NCI-H524 (cell line): Measurements from ENCODE around the gene NXNL2.

Experiments used
- DNase-seq, 2 experiments: peaks; one replicate each; lab custom pipeline; 2025; lab: John Stamatoyannopoulos, UW

The NXNL2 gene

GRCh38 chr9:88531920-88532698 is 2.9 kb upstream of the NXNL2 start:
- DNase-seq = peak in 1 of 2 experiments; percentile 29

GRCh38 chr9:88533951-88534455 is 975 bp upstream of the NXNL2 start:
- DNase-seq = no peak

- DNase-seq = no peak
Observed at GRCh38 chr9:88535226-88536022, 446 bp downstream of the NXNL2 start.

- DNase-seq = no peak
Observed at GRCh38 chr9:88536023-88536324, 996 bp downstream of the NXNL2 start.

- DNase-seq = no peak
Observed at GRCh38 chr9:88536951-88537760, 2.2 kb downstream of the NXNL2 start.

- DNase-seq = peak; percentile 18 to 59
Observed at GRCh38 chr9:88537761-88538091, 2.7 kb downstream of the NXNL2 start.

- no peak for DNase-seq
Observed at GRCh38 chr9:88538311-88539085, 3.5 kb downstream of the NXNL2 start.

- DNase-seq = no peak
Observed at GRCh38 chr9:88539246-88539645, 4.3 kb downstream of the NXNL2 start.

GRCh38 chr9:88540251-88540763 is 5.3 kb downstream of the NXNL2 start:
- DNase-seq = no peak

- no peak for DNase-seq
Observed at GRCh38 chr9:88544245-88544644, 9.3 kb downstream of the NXNL2 start.

- no peak for DNase-seq
Observed at GRCh38 chr9:88551546-88552137, 16.7 kb downstream of the NXNL2 start.

- no peak for DNase-seq
Observed at GRCh38 chr9:88553350-88553749, 18.4 kb downstream of the NXNL2 start.

GRCh38 chr9:88555268-88555980 is 20.4 kb downstream of the NXNL2 start:
- DNase-seq = no peak

GRCh38 chr9:88559661-88560060 is 24.7 kb downstream of the NXNL2 start:
- no peak for DNase-seq

GRCh38 chr9:88567870-88568269 is 32.9 kb downstream of the NXNL2 start:
- DNase-seq = no peak

- DNase-seq = no peak
Observed at GRCh38 chr9:88571419-88571818, 36.4 kb downstream of the NXNL2 start.

- no peak for DNase-seq
Observed at GRCh38 chr9:88572684-88573083, 37.7 kb downstream of the NXNL2 start.

GRCh38 chr9:88574953-88575352 is 40.0 kb downstream of the NXNL2 start:
- peak in 1 of 2 experiments; percentile 29 for DNase-seq

GRCh38 chr9:88577256-88578120 is 42.5 kb downstream of the NXNL2 start:
- DNase-seq = no peak
